BLaER1 (cell line): ENCODE data around the gene TIMM44.
"Not testable (repeated sequence)": the region's sequence is repeated elsewhere in the genome, so short reads cannot be mapped to it uniquely, and the experiment has no call there.

Source experiments
- H3K27ac ChIP-seq: shearing (Covaris generic); formaldehyde crosslinking; 2 replicates; pipeline ENCODE4 v1.8.1; 2022
- H3K27me3 ChIP-seq: shearing (Covaris generic); formaldehyde crosslinking; 2 replicates; pipeline ENCODE4 v1.8.1; 2022
- H3K36me3 ChIP-seq: shearing (Covaris generic); formaldehyde crosslinking; 2 replicates; pipeline ENCODE4 v1.8.1; 2022
- H3K4me1 ChIP-seq: shearing (Covaris generic); formaldehyde crosslinking; 2 replicates; pipeline ENCODE4 v1.8.1; 2022
- H3K4me2 ChIP-seq: shearing (Covaris generic); formaldehyde crosslinking; 2 replicates; pipeline ENCODE4 v1.8.1; 2022
- H3K4me3 ChIP-seq: shearing (Covaris generic); formaldehyde crosslinking; 2 replicates; pipeline ENCODE4 v1.8.1; 2022
- H3K9ac ChIP-seq: shearing (Covaris generic); formaldehyde crosslinking; 2 replicates; pipeline ENCODE4 v1.8.1; 2022
- H3K9me3 ChIP-seq: shearing (Covaris generic); formaldehyde crosslinking; 2 replicates; pipeline ENCODE4 v1.8.1; 2022
- H4K20me1 ChIP-seq: shearing (Covaris generic); formaldehyde crosslinking; 2 replicates; pipeline ENCODE4 v1.8.1; 2022
- Cebpa-rat ChIP-seq: shearing (Covaris generic); IDR thresholded peaks from 2 replicates; pipeline ENCODE4 v1.8.1; 2022

TIMM44 gene

DNA sequence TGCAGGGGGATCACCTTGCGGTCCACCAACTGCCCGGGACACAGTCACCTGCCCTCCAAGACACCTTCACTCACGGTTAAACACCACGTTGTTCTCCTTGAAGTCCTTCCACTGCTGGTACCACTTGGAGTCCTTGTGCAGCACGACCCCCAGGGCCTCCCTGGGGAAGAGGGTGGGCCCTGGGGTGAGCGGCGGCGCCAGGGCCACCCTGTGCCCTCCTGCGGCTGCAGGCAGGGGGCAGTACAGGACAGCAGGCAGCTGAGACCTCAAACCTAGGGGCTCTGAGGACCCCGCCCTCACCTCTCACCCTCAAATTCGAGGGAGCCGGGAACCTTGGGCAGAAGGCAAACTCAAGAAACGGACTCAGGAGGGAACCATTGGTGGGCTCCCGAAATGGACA, 10.1 kb downstream of the TIMM44 start:
- peaks cover 88% of the 10 kb centered on the region for H4K20me1 ChIP-seq
- no peak overlapping the region for H3K4me2 ChIP-seq
- H3K27ac ChIP-seq: no peak overlapping the region
- no peaks in the 10 kb centered on the region for H3K27me3 ChIP-seq
- no peak for TF ChIP-seq Cebpa-rat
- no peak overlapping the region for H3K4me3 ChIP-seq
- H3K9ac ChIP-seq: no peak overlapping the region
- H3K36me3 ChIP-seq: peaks cover 87% of the 10 kb centered on the region
- H3K4me1 ChIP-seq: peaks cover 30% of the 10 kb centered on the region
- H3K9me3 ChIP-seq: no peaks in the 10 kb centered on the region

DNA sequence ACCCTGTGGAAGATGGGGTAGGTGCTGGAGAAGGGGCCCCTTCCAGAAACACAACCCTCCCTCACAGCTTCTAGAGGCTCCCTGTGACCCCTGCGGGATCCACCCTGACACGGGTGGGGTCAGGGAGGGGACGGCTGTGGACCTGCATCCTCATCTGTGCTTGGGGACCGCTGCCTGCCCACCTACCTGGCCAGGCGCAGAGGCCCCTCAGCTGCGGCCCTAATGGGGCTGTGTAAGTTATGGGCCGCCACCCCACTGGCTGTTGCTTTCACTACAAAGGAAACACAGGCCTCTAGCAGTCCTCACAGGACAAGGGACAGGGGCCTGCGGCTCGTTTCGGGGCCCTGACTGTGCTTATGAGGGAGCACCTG, 10.6 kb downstream of the TIMM44 start:
- Histone ChIP-seq H3K27me3 (no peaks in the 10 kb centered on the region), H3K9ac (no peak overlapping the region), H3K27ac (no peak overlapping the region), H3K4me3 (no peak overlapping the region), H3K36me3 (peaks cover 82% of the 10 kb centered on the region), H3K9me3 (no peaks in the 10 kb centered on the region), H3K4me2 (no peak overlapping the region), H3K4me1 (peaks cover 30% of the 10 kb centered on the region), H4K20me1 (peaks cover 89% of the 10 kb centered on the region)
- no peak for TF ChIP-seq Cebpa-rat

DNA sequence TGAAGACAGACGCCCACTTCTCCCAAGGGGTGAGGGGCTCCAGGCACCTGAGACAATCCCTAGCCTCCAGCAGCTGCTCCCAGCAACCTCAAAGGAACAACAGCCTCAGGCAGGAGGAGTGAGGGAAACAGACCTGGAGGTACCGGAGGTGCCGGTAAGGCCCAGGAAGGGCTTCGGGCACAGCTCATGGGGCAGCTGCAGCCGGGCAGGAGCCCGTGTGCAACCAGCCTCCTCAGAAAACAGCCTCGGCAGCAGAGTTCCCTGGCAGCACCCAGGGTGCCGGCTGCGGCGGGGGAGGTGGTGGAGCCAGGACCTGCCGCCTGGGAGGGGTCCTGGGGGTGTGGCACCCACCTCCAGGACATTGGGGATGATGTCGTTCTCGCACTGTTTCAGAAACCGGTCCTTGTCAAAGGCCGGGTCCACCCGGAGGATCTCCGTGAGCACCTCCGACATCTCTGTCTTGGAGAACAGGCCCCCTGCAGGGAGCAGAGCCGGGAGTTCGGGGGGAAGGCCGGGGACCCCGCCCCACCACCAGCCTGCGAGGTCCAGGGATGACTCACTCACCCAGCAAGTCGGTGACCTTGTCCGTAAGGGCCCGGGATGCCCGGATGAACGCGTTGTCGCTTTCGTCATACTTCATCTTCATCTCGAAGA, 11.1 kb downstream of the TIMM44 start:
- Histone ChIP-seq H3K4me1 (peaks cover 30% of the 10 kb centered on the region), H3K27ac (no peak overlapping the region), H3K4me2 (no peak overlapping the region), H3K4me3 (no peak overlapping the region), H3K27me3 (no peaks in the 10 kb centered on the region), H3K36me3 (peaks cover 77% of the 10 kb centered on the region), H4K20me1 (peaks cover 89% of the 10 kb centered on the region), H3K9ac (no peak overlapping the region), H3K9me3 (no peaks in the 10 kb centered on the region)
- no peak for TF ChIP-seq Cebpa-rat

DNA sequence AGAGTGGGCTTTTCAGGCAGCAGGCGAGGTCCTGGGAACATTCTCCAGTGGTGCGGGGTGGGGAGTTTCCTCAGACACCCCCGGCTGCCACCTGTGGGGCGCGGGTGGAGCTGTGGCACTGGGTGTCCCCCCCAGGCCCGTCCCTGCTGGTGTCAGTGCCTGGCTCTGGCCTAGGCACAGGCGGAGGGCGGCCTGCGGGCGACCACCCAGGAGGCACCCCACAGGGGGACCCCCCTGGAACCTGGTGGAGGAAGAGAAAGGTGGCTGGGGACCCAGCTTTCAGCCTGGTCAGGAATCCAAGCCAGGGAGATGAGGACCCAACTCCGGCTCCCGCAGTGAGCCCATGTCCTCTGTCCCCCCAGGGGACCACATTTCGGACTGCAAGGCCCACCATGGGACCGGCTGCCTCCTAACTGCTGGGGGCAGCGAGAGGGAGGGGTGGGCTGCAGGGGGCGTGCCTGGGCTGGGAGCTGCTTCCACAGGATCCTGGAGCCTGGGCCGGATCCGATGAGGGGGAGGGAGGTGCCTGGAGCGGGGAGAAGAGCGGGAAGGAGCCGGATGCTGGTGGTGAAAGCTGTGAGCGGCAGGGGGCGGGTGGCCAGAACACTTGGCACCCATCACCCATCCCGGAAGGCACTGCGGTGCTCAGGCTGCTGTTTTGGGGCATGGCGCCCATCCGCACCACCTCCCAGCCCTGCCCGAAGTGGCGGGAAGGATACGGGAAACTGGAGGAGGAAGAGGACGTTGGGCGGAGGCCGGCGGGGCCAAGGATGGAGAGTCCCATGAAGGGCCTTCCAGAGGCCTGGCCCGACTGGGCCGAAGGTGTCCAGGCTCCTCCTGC, 12.0 kb downstream of the TIMM44 start:
- TF ChIP-seq Cebpa-rat: no peak
- peaks cover 73% of the 10 kb centered on the region for H3K36me3 ChIP-seq
- H3K4me1 ChIP-seq: peaks cover 32% of the 10 kb centered on the region
- H3K4me3 ChIP-seq: no peak overlapping the region
- peak overlapping the region; percentile 49; the same call in 1 of the 2 replicates for H3K9ac ChIP-seq
- H4K20me1 ChIP-seq: peaks cover 87% of the 10 kb centered on the region
- H3K27ac ChIP-seq: peak overlapping the region; percentile 59; the same call in 1 of the 2 replicates
- H3K27me3 ChIP-seq: no peaks in the 10 kb centered on the region
- peak overlapping the region; percentile 49 for H3K4me2 ChIP-seq
- H3K9me3 ChIP-seq: no peaks in the 10 kb centered on the region

DNA sequence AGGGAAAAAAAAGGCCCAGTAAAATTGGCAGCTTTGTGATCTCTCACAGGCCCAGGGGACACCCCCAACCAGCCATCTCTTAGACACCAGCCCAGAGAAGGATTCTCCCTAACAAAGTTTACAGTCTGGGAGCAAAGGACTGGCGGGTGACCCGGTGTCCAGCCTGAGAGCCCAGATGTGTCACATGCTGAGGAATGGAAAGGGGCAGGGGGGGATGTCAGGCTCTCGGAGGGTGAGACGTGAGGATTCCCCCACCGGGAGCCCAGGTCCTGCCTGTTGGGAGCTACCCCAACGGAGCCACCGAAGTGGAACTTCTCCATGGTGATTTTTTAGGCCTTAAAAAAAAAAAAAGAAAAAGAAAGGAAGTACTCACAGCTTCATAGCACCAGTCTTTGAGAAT, 12.7 kb downstream of the TIMM44 start:
- Histone ChIP-seq H3K27me3 (no peaks in the 10 kb centered on the region), H4K20me1 (peaks cover 84% of the 10 kb centered on the region), H3K4me3 (no peak overlapping the region), H3K27ac (peak overlapping the region; percentile 59; the same call in 1 of the 2 replicates), H3K36me3 (peaks cover 67% of the 10 kb centered on the region), H3K4me2 (peak overlapping the region; percentile 49), H3K9ac (peak overlapping the region; percentile 49; the same call in 1 of the 2 replicates), H3K4me1 (peaks cover 36% of the 10 kb centered on the region), H3K9me3 (no peaks in the 10 kb centered on the region)
- TF ChIP-seq Cebpa-rat: no peak

DNA sequence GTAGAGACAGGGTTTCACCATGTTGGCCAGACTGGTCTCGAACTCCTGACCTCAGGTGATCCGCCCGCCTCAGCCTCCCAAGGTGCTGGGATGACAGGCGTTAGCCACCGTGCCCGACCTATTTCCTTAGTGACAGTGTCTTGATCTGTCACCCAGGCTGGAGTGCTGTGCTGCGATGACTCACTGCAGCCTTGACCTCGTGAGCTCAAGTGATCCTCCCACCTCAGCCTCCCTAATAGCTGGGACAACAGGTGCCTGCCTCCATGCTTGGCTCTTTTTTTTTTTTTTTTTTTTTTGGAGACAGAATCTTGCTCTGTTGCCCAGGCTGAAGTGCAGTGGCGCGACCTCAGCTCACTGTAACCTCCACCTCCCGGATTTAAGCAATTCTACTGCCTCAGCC, 13.4 kb downstream of the TIMM44 start:
- not testable (repeated sequence) for H3K9ac ChIP-seq, H3K4me3 ChIP-seq, H3K27ac ChIP-seq, H3K9me3 ChIP-seq, H3K27me3 ChIP-seq
- Histone ChIP-seq H3K4me2 (peak overlapping the region; percentile 49), H3K36me3 (peaks cover 59% of the 10 kb centered on the region), H3K4me1 (peaks cover 36% of the 10 kb centered on the region), H4K20me1 (peaks cover 79% of the 10 kb centered on the region)

DNA sequence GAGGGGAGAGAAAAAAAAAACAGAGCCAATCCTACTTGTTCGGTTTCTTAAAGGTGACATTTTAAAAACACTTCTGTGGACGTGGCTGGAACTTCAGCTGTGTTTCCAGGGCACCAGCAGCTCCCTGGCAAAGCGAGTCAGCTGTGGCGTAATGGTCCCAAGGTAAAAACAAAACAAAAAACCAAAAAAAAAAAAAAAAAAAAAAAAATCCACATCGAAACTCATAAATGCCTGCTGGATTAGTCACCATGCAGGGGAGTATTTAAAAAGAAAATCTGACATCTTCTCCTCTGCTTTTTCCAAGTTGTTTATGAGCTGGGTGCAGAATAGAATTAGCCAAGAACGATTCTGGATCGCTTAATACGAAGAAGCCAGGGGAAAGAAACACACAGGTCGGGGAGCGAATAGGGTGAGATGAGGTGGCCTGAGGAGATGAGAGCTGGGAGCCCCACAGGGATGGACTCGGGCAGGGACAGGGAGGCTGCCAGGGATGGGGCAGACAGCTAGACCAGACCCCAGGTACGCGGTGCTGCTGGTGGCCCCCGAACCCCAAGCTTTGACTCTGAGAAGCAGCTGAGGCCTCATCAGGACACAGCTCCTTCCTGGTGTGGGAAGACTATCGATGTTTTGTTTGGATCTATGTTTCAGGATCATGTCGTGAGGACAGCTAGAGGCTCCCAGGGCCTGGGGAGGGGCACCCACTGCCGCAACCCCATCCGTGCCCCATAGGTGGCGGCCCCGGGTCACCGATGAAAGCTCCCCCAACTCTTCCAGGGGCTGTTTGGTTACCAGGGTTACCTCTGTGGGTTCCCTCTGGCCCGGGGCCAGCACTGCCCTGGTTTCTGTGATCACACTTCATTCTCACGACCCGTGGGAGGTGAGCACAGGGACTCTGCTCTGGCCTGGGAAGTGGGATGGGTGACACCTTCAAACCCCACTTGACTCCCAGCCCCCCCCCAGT, 14.4 kb downstream of the TIMM44 start:
- Histone ChIP-seq H3K36me3 (peaks cover 49% of the 10 kb centered on the region), H3K27me3 (no peaks in the 10 kb centered on the region), H3K4me3 (no peak overlapping the region), H3K27ac (no peak overlapping the region), H3K4me1 (peaks cover 47% of the 10 kb centered on the region), H4K20me1 (peaks cover 77% of the 10 kb centered on the region), H3K9me3 (no peaks in the 10 kb centered on the region), H3K9ac (no peak overlapping the region), H3K4me2 (peak overlapping the region; percentile 49)
- no peak for TF ChIP-seq Cebpa-rat

DNA sequence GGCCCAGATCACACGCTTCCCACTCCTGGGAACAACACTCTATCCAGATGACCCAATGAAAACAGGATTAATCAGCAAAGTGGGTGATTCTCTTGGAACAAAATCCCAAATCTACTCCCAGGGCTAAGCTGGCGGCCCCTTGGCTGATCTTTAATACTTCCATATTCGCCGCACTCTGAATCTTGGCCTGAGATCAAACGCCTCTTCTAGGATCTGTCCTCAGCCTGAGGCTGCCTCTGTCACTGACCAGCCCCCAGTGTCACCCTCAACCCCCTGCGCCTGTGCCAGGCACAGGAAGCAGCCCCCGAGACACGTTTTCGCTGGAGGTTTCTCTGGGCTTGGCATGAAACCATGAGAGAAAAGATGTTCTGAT, 15.1 kb downstream of the TIMM44 start:
- peaks cover 43% of the 10 kb centered on the region for H3K36me3 ChIP-seq
- H3K9me3 ChIP-seq: no peaks in the 10 kb centered on the region
- peaks cover 79% of the 10 kb centered on the region for H4K20me1 ChIP-seq
- H3K4me1 ChIP-seq: peaks cover 54% of the 10 kb centered on the region
- no peak for TF ChIP-seq Cebpa-rat
- H3K27ac ChIP-seq: no peak overlapping the region
- no peak overlapping the region for H3K4me2 ChIP-seq
- H3K27me3 ChIP-seq: no peaks in the 10 kb centered on the region
- H3K9ac ChIP-seq: no peak overlapping the region
- H3K4me3 ChIP-seq: no peak overlapping the region

DNA sequence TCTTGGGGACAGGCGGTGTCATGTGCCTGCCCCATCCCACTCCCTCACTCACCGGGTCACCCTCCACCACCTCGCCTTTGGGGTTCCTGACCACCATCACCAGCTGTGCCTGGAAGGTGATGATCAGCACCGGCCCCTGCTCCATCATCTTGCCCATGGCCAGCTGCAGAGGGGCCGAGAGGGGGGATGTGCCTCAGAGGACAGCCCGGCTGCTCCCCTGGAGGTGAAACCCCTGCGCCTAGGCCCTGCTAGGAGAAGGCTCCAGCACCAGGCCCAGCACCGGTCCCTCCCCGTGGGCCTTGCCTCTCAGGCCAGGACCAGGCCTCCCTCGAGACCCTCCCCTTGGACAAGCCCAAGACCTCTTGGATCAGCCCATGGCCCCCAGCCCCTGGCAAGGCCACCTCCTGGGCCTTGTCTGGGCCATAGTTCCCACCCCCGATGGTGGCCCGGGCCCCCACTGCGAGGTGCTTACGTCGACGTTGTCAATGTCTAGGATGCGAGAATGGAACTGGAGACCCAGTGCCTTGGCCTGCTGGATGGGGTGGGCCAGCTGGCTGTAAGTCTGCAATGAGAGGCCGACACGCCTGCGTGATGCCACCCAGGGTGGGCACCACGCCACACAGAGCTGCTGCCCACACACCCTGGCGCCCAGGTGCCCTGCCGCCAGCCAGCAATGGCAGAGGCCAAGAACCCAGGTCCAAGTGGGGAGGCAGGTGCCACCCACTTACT, 15.7 kb downstream of the TIMM44 start:
- no peaks in the 10 kb centered on the region for H3K27me3 ChIP-seq
- no peak overlapping the region for H3K27ac ChIP-seq
- peaks cover 81% of the 10 kb centered on the region for H4K20me1 ChIP-seq
- H3K4me2 ChIP-seq: no peak overlapping the region
- H3K9me3 ChIP-seq: no peaks in the 10 kb centered on the region
- no peak overlapping the region for H3K9ac ChIP-seq
- TF ChIP-seq Cebpa-rat: no peak
- peaks cover 57% of the 10 kb centered on the region for H3K4me1 ChIP-seq
- H3K4me3 ChIP-seq: no peak overlapping the region
- H3K36me3 ChIP-seq: peaks cover 43% of the 10 kb centered on the region
